H1 (cell line): ENCODE data around the gene GRIP2. TPM values are rescaled to one million over a fixed set of nuclear protein-coding genes. Genes with fewer than 3 reads are reported as not detected.

Experiments
- CEBPB ChIP-seq: IDR thresholded peaks from 2 replicates; pipeline ENCODE4 v1.6.1; 2012; ENCODE audit warnings: low read depth, low read length
- CHD7 ChIP-seq: fragments of 300-600 bp; sonication (generic); IDR thresholded peaks from 2 replicates; pipeline ENCODE4 v1.7.1; 2012; ENCODE audit warnings: low read length, moderate library complexity, mild to moderate bottlenecking, inconsistent platforms; ENCODE audit not compliant: insufficient replicate concordance
- NANOG ChIP-seq: IDR thresholded peaks from 2 replicates; pipeline ENCODE4 v1.6.1; 2011; ENCODE audit warnings: low read length, low read depth, mild to moderate bottlenecking, inconsistent platforms; ENCODE audit not compliant: insufficient read depth, poor library complexity, severe bottlenecking
- SAP30 ChIP-seq: fragments of 300-600 bp; sonication (generic); IDR thresholded peaks from 2 replicates; pipeline ENCODE4 v1.7.1; 2012; ENCODE audit warnings: low read length, moderate library complexity, mild to moderate bottlenecking, inconsistent platforms; ENCODE audit not compliant: insufficient read depth, insufficient replicate concordance
- SIRT6 ChIP-seq: IDR thresholded peaks from one replicate; pipeline ENCODE4 v1.7.1; 2012; ENCODE audit warnings: low read length, inconsistent platforms
- ZNF274 ChIP-seq: IDR thresholded peaks from 2 replicates; pipeline ENCODE4 v1.7.0; 2012; ENCODE audit warnings: low read length, borderline replicate concordance; ENCODE audit errors: extremely low read depth
- polyA plus RNA-seq, 7 experiments: library from polyadenylated mRNA; depleted of rRNA in 3 of 7; stranded (reverse) in 5 of 7; unstranded in 2 of 7; fragments of >200 nt in 5 of 7; fragments of 200-250 nt in 2 of 7; gene quantifications; 1 replicate in 5 of 7; 2 replicates in 1 of 7; 4 replicates in 1 of 7; pipeline versions ENCODE4 v1.2.1 to v1.2.3, GENCODE V29; 2011 to 2013; ENCODE audit warnings: missing spikeins in 2 of 7, mixed read lengths in 2 of 7
- total RNA-seq: library from RNA; stranded (reverse); fragmentation: NEBNext Ultra II Directional; extraction: Animal tissue kit (Norgen Biotek cat#: 25700); gene quantifications from 2 replicates; pipeline ENCODE4 v1.2.1, GENCODE V29; 2021

GRIP2 gene
- total and polyA plus RNA-seq, 2 of the 8 experiments (the other 6 are each of a cell fraction or from before 2014, with no cell fraction given) = 2.5 to 6.4 TPM

GRCh38 chr3:14588425-14589112 lies 48.4 kb upstream of the GRIP2 start (continued):
- TF ChIP-seq CHD7 = no peak
- no peak for TF ChIP-seq SIRT6
- no peak for TF ChIP-seq CEBPB
- TF ChIP-seq SAP30 = no peak
- TF ChIP-seq NANOG = no peak
- TF ChIP-seq ZNF274 = no peak
- TF ChIP-seq, all 59 proteins: peak for 0
